Mammary microvascular endothelial cell (primary cell): ENCODE results near the gene MCUB. TPM values are rescaled to one million over a fixed set of nuclear protein-coding genes. Genes with fewer than 3 reads are reported as not detected.

Experiments used
- total RNA-seq: library from RNA; depleted of rRNA; stranded (reverse); fragments of >200 nt; gene quantifications from 2 replicates; pipeline ENCODE4 v1.2.3, GENCODE V29; 2015

Gene MCUB
- total RNA-seq: 55.0 and 63.4 TPM in 2 replicates

GRCh38 chr4:109559983-109560686, at the start of gene MCUB:
Gene MCUB, plus strand, starts transcription at chr4:109560246. Its CDS starts 92 bp downstream, at chr4:109560338.

GRCh38 chr4:109702950-109703663, 143.1 kb downstream of the MCUB start, which contains the start of gene CASP6:
Gene CASP6, minus strand, starts transcription at chr4:109703445. Its CDS starts 50 bp downstream, at chr4:109703395.

GRCh38 chr4:109729718-109730618, 169.9 kb downstream of the MCUB start, which contains the start of gene PLA2G12A:
Gene PLA2G12A, minus strand, starts transcription at chr4:109730070. Its CDS starts 261 bp downstream, at chr4:109729809.

Other genes with a start within 250 kb of the MCUB start
- 19.1 and 23.0 TPM in 2 replicates for gene SEC24B, start 126.4 kb upstream of the MCUB start, total RNA-seq
- 26.6 and 34.4 TPM in 2 replicates for gene CASP6, start 143.2 kb downstream of the MCUB start, total RNA-seq
- 7.8 and 8.1 TPM in 2 replicates for gene PLA2G12A, start 169.8 kb downstream of the MCUB start, total RNA-seq
- gene CFI, start 241.8 kb downstream of the MCUB start, total RNA-seq: 47.5 and 51.0 TPM in 2 replicates